HEK293 (cell line): ENCODE measurements around the gene ACP7.

ENCODE experiments used
- CTCF ChIA-PET: fragments of 350-600 bp; formaldehyde crosslinking; extraction: SDS; loops from one replicate; lab custom pipeline; 2021; ENCODE audit warnings: antibody characterized with exemption; lab: Yijun Ruan, JAX
- POLR2A ChIA-PET: fragments of 300-600 bp; formaldehyde crosslinking; extraction: SDS; loops from one replicate; lab custom pipeline; 2020; ENCODE audit warnings: antibody characterized with exemption, inconsistent platforms; lab: Yijun Ruan, JAX
- H3K27ac ChIP-seq: fragments of 200-500 bp; sonication (Bioruptor generic); 2 replicates; pipeline ENCODE4 v1.5.1; 2014; ENCODE audit warnings: low read depth, low read length, control low read depth, inconsistent platforms; ENCODE audit errors: extremely low read depth
- H3K36me3 ChIP-seq, 2 experiments: fragments of 200-500 bp in 1 of 2; sonication (Bioruptor generic) in 1 of 2; 1 replicate in 1 of 2; 2 replicates in 1 of 2; pipeline ENCODE4 v1.5.1; 2014 to 2017; ENCODE audit warnings: inconsistent platforms in 2 of 2, low read length in 2 of 2; ENCODE audit not compliant: control insufficient read depth in 2 of 2, insufficient read depth in 1 of 2
- H3K4me1 ChIP-seq: fragments of 200-500 bp; sonication (Bioruptor generic); 2 replicates; pipeline ENCODE4 v1.5.1; 2014; ENCODE audit warnings: mild to moderate bottlenecking, low read length, inconsistent platforms; ENCODE audit not compliant: control insufficient read depth, insufficient read depth
- H3K4me3 ChIP-seq: 2 replicates; pipeline ENCODE4 v1.5.1; 2011; ENCODE audit warnings: low read depth, mild to moderate bottlenecking, control low read depth, low read length, moderate library complexity
- H3K9me3 ChIP-seq: fragments of 200-500 bp; sonication (Bioruptor generic); 2 replicates; pipeline ENCODE4 v1.5.1; 2014; ENCODE audit warnings: low read depth, low read length, inconsistent platforms; ENCODE audit not compliant: control insufficient read depth, insufficient read depth
- BCL11B ChIP-seq: fragments of 450-650 bp; formaldehyde crosslinking; IDR thresholded peaks from 2 replicates; pipeline ENCODE4 v1.5.1; 2016; ENCODE audit warnings: low read depth, missing biosample characterization, missing genetic modification characterization
- FEZF1 ChIP-seq: fragments of 450-650 bp; formaldehyde crosslinking; IDR thresholded peaks from 2 replicates; pipeline ENCODE4 v1.5.1; 2016; ENCODE audit warnings: missing biosample characterization, missing genetic modification characterization
- ZBTB17 ChIP-seq: fragments of 450-650 bp; formaldehyde crosslinking; IDR thresholded peaks from 2 replicates; pipeline ENCODE4 v1.5.1; 2016; ENCODE audit warnings: missing biosample characterization, missing genetic modification characterization
- ZNF121 ChIP-seq: fragments of 450-650 bp; formaldehyde crosslinking; IDR thresholded peaks from 2 replicates; pipeline ENCODE4 v1.5.1; 2016; ENCODE audit warnings: missing biosample characterization, missing genetic modification characterization
- ZNF184 ChIP-seq: fragments of 450-650 bp; IDR thresholded peaks from 2 replicates; pipeline ENCODE4 v1.5.1; 2018; ENCODE audit warnings: missing biosample characterization, mild to moderate bottlenecking, missing genetic modification characterization
- ZNF2 ChIP-seq: fragments of 450-650 bp; formaldehyde crosslinking; IDR thresholded peaks from 2 replicates; pipeline ENCODE4 v1.5.1; 2016; ENCODE audit warnings: missing biosample characterization, missing genetic modification characterization
- ZNF324 ChIP-seq: fragments of 450-650 bp; formaldehyde crosslinking; IDR thresholded peaks from 2 replicates; pipeline ENCODE4 v1.5.1; 2016; ENCODE audit warnings: missing biosample characterization, missing genetic modification characterization
- ZNF501 ChIP-seq: fragments of 450-650 bp; formaldehyde crosslinking; IDR thresholded peaks from 2 replicates; pipeline ENCODE4 v1.5.1; 2016; ENCODE audit warnings: missing biosample characterization, missing genetic modification characterization
- ZNF623 ChIP-seq: fragments of 450-650 bp; formaldehyde crosslinking; IDR thresholded peaks from 2 replicates; pipeline ENCODE4 v1.5.1; 2016; ENCODE audit warnings: missing biosample characterization, missing genetic modification characterization
- ZNF624 ChIP-seq: fragments of 450-650 bp; formaldehyde crosslinking; IDR thresholded peaks from 2 replicates; pipeline ENCODE4 v1.5.1; 2017; ENCODE audit warnings: missing biosample characterization, missing genetic modification characterization
- ZNF664 ChIP-seq: fragments of 450-650 bp; formaldehyde crosslinking; IDR thresholded peaks from 2 replicates; pipeline ENCODE4 v1.5.1; 2016; ENCODE audit warnings: missing biosample characterization, missing genetic modification characterization
- ZNF747 ChIP-seq: fragments of 450-650 bp; formaldehyde crosslinking; IDR thresholded peaks from 2 replicates; pipeline ENCODE4 v1.5.1; 2016; ENCODE audit warnings: missing biosample characterization, missing genetic modification characterization
- ZNF777 ChIP-seq: fragments of 450-650 bp; formaldehyde crosslinking; IDR thresholded peaks from 2 replicates; pipeline ENCODE4 v1.5.1; 2017; ENCODE audit warnings: missing biosample characterization, missing genetic modification characterization, borderline replicate concordance
- ZNF785 ChIP-seq: fragments of 450-650 bp; formaldehyde crosslinking; IDR thresholded peaks from 2 replicates; pipeline ENCODE4 v1.5.1; 2016; ENCODE audit warnings: missing biosample characterization, missing genetic modification characterization
- TF ChIP-seq, protein P1 (sequence below): fragments of 450-650 bp; formaldehyde crosslinking; IDR thresholded peaks from 2 replicates; pipeline ENCODE4 v1.5.1; 2016; ENCODE audit warnings: missing biosample characterization, missing genetic modification characterization
- TF ChIP-seq, protein P2 (sequence below): fragments of 450-650 bp; formaldehyde crosslinking; IDR thresholded peaks from 2 replicates; pipeline ENCODE4 v1.5.1; 2016; ENCODE audit warnings: missing biosample characterization, missing genetic modification characterization
- TF ChIP-seq, protein P3 (sequence below): fragments of 450-650 bp; formaldehyde crosslinking; IDR thresholded peaks from 2 replicates; pipeline ENCODE4 v1.5.1; 2016; ENCODE audit warnings: missing biosample characterization, missing genetic modification characterization

The ACP7 gene

DNA sequence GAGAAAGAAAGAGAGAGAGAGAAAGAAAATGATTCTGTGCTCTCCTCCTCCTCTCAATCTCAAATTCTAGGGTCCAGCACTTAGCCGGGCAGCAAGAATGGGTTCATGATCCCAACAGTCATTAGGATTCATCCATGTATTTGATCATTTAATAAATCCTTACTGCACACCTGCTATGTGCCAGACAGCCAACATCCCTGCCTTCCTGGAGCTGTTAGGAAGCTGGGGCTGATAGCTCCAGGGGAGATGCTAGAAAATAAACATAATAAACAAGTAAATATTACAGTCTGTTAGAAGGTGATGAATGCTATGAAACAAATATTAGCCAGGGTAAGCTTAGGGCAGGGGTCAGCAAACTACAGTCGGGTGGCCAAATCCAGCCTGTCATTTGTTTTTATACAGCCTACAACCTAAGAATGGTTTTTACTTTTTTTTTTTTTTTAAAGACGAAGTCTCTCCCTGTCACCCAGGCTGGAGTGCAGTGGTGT, 9.9 kb upstream of the ACP7 start:
- Histone ChIP-seq H3K4me3 (no peak overlapping the region), H3K27ac (no peak overlapping the region), H3K36me3 (no peaks in the 10 kb centered on the region; a peak in 1 of 3 replicates), H3K4me1 (no peaks in the 10 kb centered on the region), H3K9me3 (no peaks in the 10 kb centered on the region)
- ChIA-PET CTCF (interaction anchor here (0.5 to 7.7 kb wide), 11 partner anchors 9 to 647 kb away, joined by 3 to 36 read pairs (median 6); no protein-coding TSS in a partner anchor), POLR2A (interaction anchor here (0.6 to 1.6 kb wide), 4 partner anchors 11 to 86 kb away, joined by 3 to 6 read pairs (median 4); partner anchors contain the start of gene ACP7)
- TF ChIP-seq ZBTB17 (tag by site-specific recombination) (peak; percentile 58), ZNF324 (tag by site-specific recombination) (0 out of 2 replicates have a peak, but pooled peaks have one; percentile 16), ZNF184 (tag by site-specific recombination) (no peak), ZNF624 (tag by site-specific recombination) (0 out of 2 replicates have a peak, but pooled peaks have one; percentile 1), ZNF623 (tag by site-specific recombination) (0 out of 2 replicates have a peak, but pooled peaks have one; percentile 4), ZNF2 (tag by site-specific recombination) (0 out of 2 replicates have a peak, but pooled peaks have one; percentile 1), BCL11B (no peak), ZNF664 (tag by site-specific recombination) (peak; percentile 95), ZNF785 (tag by site-specific recombination) (no peak), ZNF747 (peak; percentile 75; the same call in 1 of the 2 replicates), ZNF777 (no peak)
- TF ChIP-seq, protein P1, sequence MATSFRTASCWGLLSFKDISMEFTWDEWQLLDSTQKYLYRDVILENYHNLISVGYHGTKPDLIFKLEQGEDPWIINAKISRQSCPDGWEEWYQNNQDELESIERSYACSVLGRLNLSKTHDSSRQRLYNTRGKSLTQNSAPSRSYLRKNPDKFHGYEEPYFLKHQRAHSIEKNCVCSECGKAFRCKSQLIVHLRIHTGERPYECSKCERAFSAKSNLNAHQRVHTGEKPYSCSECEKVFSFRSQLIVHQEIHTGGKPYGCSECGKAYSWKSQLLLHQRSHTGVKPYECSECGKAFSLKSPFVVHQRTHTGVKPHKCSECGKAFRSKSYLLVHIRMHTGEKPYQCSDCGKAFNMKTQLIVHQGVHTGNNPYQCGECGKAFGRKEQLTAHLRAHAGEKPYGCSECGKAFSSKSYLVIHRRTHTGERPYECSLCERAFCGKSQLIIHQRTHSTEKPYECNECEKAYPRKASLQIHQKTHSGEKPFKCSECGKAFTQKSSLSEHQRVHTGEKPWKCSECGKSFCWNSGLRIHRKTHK = 0 out of 2 replicates have a peak, but pooled peaks have one; percentile 37

DNA sequence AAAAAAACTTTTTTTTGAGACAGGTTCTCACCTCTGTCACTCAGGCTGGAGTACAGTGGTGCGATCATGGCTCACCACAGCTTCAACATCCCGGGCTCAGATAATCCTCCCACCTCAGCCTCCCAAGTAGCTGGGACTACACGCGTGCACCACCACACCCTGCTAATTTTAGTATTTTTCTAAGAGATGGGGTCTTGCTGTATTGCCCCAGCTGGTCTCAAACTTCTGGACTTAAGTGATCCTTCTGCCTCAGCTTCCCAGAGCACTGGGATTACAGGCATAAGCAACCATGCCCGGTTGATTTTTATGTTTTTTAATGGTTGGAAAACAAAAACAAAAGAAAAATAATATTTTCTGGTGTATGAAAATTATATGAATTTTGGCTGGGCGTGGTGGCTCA, 9.2 kb upstream of the ACP7 start:
- Histone ChIP-seq H3K36me3 (no peaks in the 10 kb centered on the region; a peak in 1 of 3 replicates), H3K27ac (no peak overlapping the region), H3K4me1 (no peaks in the 10 kb centered on the region), H3K9me3 (no peaks in the 10 kb centered on the region), H3K4me3 (no peak overlapping the region)
- ChIA-PET CTCF (interaction anchor here (0.5 to 7.7 kb wide), 5 partner anchors 8 to 648 kb away, joined by 3 to 36 read pairs (median 6); no protein-coding TSS in a partner anchor), POLR2A (no interaction called here)
- peak; percentile 97 for TF ChIP-seq ZNF121 (tag by site-specific recombination)
- no peak for TF ChIP-seq ZNF501 (tag by site-specific recombination)

DNA sequence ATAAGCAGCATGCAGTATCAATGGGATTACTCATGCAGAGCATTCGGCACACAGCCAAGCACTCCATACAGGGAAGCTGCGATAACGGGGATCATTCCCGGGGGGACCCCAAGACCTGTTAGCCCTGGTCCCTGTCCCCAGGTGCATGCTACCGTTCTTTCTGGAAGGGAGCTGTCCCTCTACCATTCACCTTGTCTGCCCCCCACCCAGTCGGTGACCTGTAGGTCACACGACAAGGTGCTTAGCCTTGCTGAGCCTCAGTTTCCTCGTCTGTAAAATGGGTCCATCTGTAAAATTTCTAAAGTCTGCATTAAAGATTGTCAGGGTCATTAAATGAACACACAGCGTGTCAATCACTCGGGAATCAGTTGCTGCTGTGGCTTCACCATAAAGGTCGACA, 6.8 kb upstream of the ACP7 start:
- CTCF ChIA-PET = interaction anchor here (0.5 to 3.5 kb wide), 2 partner anchors 13 to 26 kb away, joined by 5 to 18 read pairs; no protein-coding TSS in a partner anchor

More for the DNA sequence above, 6.8 kb upstream of the ACP7 start:
- POLR2A ChIA-PET = no interaction called here
- H3K4me1 ChIP-seq = peaks cover 5% of the 10 kb centered on the region; the same call in 1 of the 2 replicates
- no peak overlapping the region for H3K4me3 ChIP-seq
- H3K27ac ChIP-seq = no peak overlapping the region
- no peaks in the 10 kb centered on the region for H3K9me3 ChIP-seq
- TF ChIP-seq, protein P2, sequence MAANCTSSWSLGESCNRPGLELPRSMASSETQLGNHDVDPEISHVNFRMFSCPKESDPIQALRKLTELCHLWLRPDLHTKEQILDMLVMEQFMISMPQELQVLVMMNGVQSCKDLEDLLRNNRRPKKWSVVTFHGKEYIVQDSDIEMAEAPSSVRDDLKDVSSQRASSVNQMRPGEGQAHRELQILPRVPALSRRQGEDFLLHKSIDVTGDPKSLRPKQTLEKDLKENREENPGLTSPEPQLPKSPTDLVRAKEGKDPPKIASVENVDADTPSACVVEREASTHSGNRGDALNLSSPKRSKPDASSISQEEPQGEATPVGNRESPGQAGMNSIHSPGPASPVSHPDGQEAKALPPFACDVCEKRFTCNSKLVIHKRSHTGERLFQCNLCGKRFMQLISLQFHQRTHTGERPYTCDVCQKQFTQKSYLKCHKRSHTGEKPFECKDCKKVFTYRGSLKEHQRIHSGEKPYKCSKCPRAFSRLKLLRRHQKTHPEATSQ (tag by site-specific recombination) = peak; percentile 17; the same call in 1 of the 2 replicates
- TF ChIP-seq FEZF1 (tag by site-specific recombination) = no peak
- TF ChIP-seq, protein P3, sequence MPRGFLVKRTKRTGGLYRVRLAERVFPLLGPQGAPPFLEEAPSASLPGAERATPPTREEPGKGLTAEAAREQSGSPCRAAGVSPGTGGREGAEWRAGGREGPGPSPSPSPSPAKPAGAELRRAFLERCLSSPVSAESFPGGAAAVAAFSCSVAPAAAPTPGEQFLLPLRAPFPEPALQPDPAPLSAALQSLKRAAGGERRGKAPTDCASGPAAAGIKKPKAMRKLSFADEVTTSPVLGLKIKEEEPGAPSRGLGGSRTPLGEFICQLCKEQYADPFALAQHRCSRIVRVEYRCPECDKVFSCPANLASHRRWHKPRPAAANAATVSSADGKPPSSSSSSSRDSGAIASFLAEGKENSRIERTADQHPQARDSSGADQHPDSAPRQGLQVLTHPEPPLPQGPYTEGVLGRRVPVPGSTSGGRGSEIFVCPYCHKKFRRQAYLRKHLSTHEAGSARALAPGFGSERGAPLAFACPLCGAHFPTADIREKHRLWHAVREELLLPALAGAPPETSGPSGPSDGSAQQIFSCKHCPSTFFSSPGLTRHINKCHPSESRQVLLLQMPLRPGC (tag by site-specific recombination) = 0 out of 2 replicates have a peak, but pooled peaks have one; percentile 18
- H3K36me3 ChIP-seq = no peaks in the 10 kb centered on the region; a peak in 1 of 3 replicates
